Cardiac muscle cell (in vitro differentiated cells and primary cell): Measurements from ENCODE around the gene SMIM41. TPM values are rescaled to one million over a fixed set of nuclear protein-coding genes. Genes with fewer than 3 reads are reported as not detected.

Experiments used
- DNase-seq, 2 donors: peaks; one replicate each; pipeline versions ENCODE4 v3.0.0 to v3.0.0-alpha.2; 2010 to 2017; ENCODE audit warnings: low read depth in 1 of 2, low spot score in 1 of 2
- H3K27ac ChIP-seq: fragments of 200-600 bp; sonication (generic); 2 replicates; pipeline ENCODE4 v1.5.1; 2016
- H3K27me3 ChIP-seq: fragments of 200-600 bp; sonication (generic); 2 replicates; pipeline ENCODE4 v1.6.0; 2016; ENCODE audit warnings: control low read depth
- H3K36me3 ChIP-seq: fragments of 200-600 bp; sonication (generic); 2 replicates; pipeline ENCODE4 v1.5.1; 2016; ENCODE audit warnings: control low read depth
- H3K4me1 ChIP-seq: fragments of 200-600 bp; sonication (generic); 2 replicates; pipeline ENCODE4 v1.8.1; 2017; ENCODE audit warnings: low read depth, mild to moderate bottlenecking, mixed run types
- H3K4me3 ChIP-seq: fragments of 200-600 bp; sonication (generic); 2 replicates; pipeline ENCODE4 v1.5.1; 2016; ENCODE audit warnings: mild to moderate bottlenecking
- H3K9me3 ChIP-seq: fragments of 200-600 bp; sonication (generic); 2 replicates; pipeline ENCODE4 v1.5.1; 2017; ENCODE audit warnings: low read depth, mild to moderate bottlenecking, control low read depth
- polyA plus RNA-seq: library from polyadenylated mRNA; unstranded; fragments of >200 nt; fragmentation: Nextera tagmentation; extraction: Ambion mirVana; gene quantifications from 2 replicates; pipeline ENCODE4 v1.2.1, GENCODE V29; 2016
- total RNA-seq: library from RNA; depleted of rRNA; stranded (reverse); fragments of >200 nt; gene quantifications from 2 replicates; pipeline ENCODE4 v1.2.3, GENCODE V29; 2016
- TF ChIP-seq, protein P1 (sequence below): IDR thresholded peaks from 2 replicates; pipeline ENCODE4 v1.5.1; 2012; ENCODE audit warnings: low read depth, mild to moderate bottlenecking, low read length

Gene SMIM41
- total and polyA plus RNA-seq, 2 experiments from 2014 or later, result not detected

DNA sequence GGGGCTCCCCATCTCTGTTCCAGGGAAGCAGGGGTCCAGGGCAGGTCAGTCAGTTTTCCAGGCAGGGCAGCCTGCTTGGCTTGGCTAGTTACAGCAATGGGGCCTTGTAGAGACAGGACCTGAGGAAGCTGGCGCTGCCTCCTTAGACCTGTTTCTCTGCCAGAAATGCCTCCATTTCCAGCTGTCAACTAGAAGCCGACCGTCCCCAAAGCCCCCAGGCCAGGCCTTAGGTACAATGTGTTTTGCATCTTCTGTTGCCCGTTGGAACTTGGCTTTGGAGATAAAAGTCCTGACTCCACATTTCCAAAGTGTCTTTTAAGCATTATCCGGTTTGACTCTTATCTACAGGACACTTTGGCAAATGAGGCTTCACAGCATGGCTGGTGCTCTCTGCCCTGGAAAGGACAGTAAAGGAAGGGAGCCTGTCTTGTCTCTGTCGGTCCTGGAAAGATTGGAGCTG is 69.7 kb downstream of the SMIM41 start:
- Histone ChIP-seq H3K27ac (no peak overlapping the region), H3K36me3 (no peaks in the 10 kb centered on the region), H3K4me1 (peaks cover 7% of the 10 kb centered on the region), H3K4me3 (no peak overlapping the region), H3K9me3 (no peaks in the 10 kb centered on the region), H3K27me3 (peaks cover 15% of the 10 kb centered on the region)
- TF ChIP-seq, protein P1, sequence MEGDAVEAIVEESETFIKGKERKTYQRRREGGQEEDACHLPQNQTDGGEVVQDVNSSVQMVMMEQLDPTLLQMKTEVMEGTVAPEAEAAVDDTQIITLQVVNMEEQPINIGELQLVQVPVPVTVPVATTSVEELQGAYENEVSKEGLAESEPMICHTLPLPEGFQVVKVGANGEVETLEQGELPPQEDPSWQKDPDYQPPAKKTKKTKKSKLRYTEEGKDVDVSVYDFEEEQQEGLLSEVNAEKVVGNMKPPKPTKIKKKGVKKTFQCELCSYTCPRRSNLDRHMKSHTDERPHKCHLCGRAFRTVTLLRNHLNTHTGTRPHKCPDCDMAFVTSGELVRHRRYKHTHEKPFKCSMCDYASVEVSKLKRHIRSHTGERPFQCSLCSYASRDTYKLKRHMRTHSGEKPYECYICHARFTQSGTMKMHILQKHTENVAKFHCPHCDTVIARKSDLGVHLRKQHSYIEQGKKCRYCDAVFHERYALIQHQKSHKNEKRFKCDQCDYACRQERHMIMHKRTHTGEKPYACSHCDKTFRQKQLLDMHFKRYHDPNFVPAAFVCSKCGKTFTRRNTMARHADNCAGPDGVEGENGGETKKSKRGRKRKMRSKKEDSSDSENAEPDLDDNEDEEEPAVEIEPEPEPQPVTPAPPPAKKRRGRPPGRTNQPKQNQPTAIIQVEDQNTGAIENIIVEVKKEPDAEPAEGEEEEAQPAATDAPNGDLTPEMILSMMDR, result no peak
- DNase-seq, result no peak

DNA sequence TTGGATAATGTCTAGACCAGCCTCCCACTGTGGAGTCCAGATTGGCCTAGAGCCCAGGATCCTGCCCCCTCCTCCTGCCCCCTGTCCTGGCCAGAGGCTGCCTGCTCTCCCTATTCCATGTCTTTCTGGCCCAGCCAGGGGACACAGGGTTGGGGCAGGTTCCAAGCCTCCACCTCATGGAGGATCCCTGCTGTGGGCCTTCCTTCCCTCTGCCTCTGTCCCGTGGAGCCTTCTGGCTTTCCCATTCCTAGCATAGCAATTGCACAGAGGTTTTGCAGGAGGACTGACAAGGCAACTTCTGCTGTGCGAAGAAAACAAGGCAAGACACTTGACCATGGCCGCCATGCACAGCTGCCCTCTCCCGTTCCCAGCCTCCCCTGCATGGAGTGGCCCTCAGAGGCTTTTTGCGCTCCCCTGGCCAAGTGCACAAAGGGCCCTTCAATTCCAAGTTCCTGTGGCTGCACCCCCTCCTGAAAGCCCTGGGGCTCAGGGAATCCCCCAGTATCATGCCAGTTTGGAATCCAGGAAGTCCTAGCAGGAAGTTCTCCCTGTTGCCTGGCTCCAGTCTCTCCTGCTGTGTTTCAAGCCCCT is 70.2 kb downstream of the SMIM41 start:
- Histone ChIP-seq H3K4me1 (peaks cover 7% of the 10 kb centered on the region), H3K27ac (no peak overlapping the region), H3K36me3 (no peaks in the 10 kb centered on the region), H3K4me3 (no peak overlapping the region), H3K9me3 (no peaks in the 10 kb centered on the region), H3K27me3 (peaks cover 15% of the 10 kb centered on the region)
- TF ChIP-seq, protein P1, result no peak
- DNase-seq, result no peak

DNA sequence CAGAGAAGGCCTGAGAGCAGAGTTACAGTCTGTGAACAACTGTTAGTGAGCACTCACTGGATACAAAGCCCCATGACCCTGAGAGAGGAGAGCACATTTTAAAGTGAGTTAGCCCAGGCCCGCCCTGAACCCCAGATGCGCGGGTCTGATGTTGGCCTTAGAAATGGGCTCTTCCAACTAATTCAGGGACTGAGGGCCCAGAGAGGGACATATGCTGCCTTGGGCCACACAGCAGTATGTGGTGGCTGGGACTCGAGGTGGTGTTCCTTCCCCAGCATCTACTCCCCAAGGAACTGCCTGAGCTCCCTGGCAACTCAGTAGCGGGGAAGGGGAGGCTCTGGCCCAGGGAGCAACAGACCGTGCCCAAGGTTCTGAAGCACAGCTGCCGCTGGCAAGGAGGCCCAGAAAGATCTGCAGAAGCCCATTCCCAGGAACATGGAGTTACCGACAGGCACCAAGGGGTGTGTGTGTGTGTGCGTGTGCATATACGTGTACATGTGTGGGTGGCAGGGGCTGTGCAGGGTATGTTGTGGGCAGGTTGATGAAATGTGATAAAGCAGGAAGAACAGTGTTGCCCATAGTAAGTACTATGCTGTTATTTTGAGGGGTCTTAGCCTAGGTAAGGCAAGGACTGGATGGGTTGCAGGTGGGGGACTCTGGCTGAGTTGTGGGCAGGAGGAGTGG is 71.8 kb downstream of the SMIM41 start:
- DNase-seq, result no peak
- TF ChIP-seq, protein P1, result no peak

DNA sequence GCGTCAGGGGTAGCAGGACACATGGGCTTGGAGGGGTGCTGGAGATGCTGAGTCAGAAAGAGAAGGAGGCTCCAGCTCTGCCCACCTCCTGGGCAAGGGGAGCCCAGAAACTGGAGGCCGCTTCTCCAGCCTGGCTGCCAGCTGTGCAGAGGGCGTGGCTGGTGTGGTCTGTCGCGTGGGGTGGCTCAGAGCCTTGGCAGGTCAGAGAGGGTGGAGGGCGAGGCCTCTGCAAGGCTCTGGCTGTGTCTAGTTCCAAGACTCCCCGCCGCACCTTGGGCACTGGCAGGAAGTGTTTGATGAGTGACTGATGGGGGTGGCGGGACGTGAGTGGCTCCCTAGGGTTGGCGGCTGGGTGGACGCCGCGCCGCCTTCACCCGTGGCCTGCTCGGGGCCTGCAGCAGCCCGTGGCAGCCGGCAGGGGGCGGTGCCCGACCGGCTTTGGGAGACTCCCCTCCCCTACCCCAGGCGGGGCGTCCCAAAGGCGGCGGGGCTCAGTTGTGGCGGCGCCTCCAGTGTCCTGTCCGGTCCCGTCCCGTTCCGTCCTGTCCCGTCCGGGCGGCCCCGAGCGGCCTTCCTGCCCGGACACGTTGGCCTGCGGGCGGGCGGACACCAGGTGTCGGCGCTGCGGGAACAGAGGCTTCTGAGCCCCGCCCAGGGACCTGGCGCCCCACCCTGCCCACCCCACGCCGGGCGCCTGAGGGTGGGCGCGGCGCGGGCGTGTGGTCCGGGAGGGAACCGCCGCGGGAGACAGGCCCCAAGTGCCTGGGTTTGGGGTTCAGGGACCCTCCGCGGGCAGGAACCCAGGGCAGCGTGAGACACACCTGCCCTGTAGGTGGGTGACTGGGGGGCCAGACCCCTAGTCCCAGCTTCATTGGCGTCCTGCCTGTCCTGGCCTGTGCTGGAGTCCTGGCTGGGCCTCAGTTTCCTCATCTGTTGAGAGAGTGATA is 72.6 kb downstream of the SMIM41 start:
- peaks cover 15% of the 10 kb centered on the region for H3K27me3 ChIP-seq
- no peaks in the 10 kb centered on the region for H3K9me3 ChIP-seq
- H3K27ac ChIP-seq, result no peak overlapping the region
- peak; percentile 71 to 74 for DNase-seq
- TF ChIP-seq, protein P1, result peak; percentile 80
- H3K4me1 ChIP-seq, result no peaks in the 10 kb centered on the region
- no peaks in the 10 kb centered on the region for H3K36me3 ChIP-seq
- H3K4me3 ChIP-seq, result peak overlapping the region; percentile 23

More for the DNA sequence above, 71.8 kb downstream of the SMIM41 start:
- Histone ChIP-seq H3K4me3 (no peak overlapping the region), H3K27ac (no peak overlapping the region), H3K36me3 (no peaks in the 10 kb centered on the region), H3K4me1 (no peaks in the 10 kb centered on the region), H3K9me3 (no peaks in the 10 kb centered on the region), H3K27me3 (peaks cover 15% of the 10 kb centered on the region)

DNA sequence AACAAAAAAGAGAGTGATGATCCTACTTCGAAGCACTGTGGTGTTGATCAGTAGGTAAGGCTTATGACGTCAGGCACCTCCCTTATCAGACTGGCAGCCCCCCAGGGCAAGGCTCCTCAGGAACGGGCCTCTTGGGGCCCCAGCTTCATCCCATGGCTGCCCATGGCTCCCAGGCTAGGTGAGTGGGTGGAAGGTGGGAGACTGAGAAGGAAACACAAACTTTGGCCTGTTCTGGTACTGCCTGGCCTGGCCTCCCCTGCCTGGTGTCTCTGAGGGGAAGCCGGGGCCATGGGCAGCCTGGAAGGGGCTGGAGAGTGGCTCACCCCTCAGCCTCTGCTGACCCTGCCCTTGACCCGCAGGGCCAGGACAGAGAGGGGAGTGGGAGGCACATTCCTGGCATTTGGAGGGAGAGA is 73.4 kb downstream of the SMIM41 start:
- Histone ChIP-seq H3K9me3 (no peaks in the 10 kb centered on the region), H3K27me3 (peaks cover 15% of the 10 kb centered on the region), H3K4me3 (no peak overlapping the region), H3K36me3 (no peaks in the 10 kb centered on the region), H3K27ac (no peak overlapping the region), H3K4me1 (no peaks in the 10 kb centered on the region)
- no peak for DNase-seq
- TF ChIP-seq, protein P1, result no peak
